ENCODE measurements around the gene NOTCH1.

The NOTCH1 gene

DNA sequence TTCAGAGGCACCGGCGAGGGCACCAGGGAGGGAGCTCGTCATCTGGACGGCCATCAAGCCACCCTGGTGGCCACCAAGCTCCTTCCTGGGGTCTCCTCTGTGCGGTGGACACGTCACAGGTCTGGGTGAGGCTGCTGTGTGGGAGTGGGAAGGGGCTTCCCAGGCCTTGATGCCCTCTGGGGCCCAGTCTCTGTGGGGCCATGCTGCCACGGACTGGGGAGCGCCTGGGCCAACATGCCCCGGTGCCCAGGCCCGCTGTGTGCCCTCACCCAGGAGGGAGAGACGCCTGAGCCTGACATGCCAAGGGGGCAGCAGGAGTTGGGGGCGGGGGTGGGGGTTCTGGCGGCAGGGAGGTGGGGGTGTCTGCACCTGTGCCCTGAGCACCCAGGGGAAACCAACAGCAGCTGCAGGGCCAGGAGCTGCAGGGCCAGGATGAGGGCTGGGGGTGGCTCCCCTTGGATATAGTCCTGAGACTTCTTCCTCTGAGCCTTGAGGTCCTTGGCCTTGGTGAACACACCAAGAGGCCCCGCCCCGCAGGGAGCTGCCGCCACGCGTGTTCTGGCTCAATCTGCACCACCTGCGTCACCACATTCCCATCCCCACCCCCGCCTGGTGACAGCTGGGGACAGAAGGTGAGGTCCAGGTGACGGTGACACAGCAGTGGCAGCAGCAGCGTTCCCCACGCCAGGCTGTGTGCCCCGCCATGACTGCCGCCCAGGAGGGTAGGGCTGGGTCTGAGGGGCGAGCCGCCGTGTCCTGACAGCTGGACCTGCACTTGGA is 47.7 kb downstream of the NOTCH1 start:
- peaks cover 73% of the 10 kb centered on the region for H3K36me3 ChIP-seq
- H3K4me3 ChIP-seq (ENCODE audit: low read depth, low read length): no peak overlapping the region

DNA sequence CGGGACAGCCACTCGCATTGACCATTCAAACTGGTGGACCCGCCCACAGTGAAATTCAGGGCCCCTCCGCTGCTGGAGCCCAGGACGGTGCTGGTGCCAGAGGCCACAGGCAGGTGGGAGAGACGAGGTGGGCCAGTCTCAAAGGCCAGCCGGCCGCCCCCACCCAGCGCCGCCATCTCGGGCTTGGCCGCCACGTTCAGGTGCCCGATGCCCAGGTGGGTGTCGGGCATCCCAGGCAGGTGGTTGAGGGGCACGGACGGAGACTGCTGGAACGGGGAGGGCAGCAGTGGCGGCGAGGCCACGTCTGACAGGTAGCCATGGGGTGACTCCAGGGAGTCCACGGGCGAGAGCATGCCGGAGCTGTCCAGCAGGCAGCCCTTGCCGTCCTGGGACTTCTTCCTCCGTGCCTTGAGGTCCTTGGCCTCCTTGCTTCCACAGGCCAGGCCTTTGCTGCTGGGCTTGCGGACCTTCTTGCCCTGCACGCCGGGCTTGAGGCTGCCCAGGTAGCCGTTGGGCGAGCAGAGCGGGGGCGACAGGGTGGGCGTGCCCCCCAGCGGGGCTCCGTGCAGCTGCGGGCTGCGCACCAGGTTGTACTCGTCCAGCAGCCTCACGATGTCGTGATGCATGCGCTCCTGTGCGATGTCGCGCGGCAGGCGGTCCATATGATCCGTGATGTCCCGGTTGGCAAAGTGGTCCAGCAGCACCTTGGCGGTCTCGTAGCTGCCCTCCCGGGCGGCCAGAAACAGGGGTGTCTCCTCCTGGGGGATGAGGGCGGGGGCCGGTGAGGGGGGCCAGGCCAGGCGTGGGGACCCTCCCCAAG is 48.8 kb downstream of the NOTCH1 start:
- no peak for DNase-seq
- Histone ChIP-seq H3K9me3 (ENCODE audit: severe bottlenecking) (no peaks in the 10 kb centered on the region), H3K27me3 (ENCODE audit: insufficient read depth, low read depth, severe bottlenecking) (no peaks in the 10 kb centered on the region), H3K4me3 (ENCODE audit: low read depth, low read length) (no peak overlapping the region), H3K27ac (no peak overlapping the region), H3K36me3 (peaks cover 62% of the 10 kb centered on the region)
- TF ChIP-seq, protein P1, sequence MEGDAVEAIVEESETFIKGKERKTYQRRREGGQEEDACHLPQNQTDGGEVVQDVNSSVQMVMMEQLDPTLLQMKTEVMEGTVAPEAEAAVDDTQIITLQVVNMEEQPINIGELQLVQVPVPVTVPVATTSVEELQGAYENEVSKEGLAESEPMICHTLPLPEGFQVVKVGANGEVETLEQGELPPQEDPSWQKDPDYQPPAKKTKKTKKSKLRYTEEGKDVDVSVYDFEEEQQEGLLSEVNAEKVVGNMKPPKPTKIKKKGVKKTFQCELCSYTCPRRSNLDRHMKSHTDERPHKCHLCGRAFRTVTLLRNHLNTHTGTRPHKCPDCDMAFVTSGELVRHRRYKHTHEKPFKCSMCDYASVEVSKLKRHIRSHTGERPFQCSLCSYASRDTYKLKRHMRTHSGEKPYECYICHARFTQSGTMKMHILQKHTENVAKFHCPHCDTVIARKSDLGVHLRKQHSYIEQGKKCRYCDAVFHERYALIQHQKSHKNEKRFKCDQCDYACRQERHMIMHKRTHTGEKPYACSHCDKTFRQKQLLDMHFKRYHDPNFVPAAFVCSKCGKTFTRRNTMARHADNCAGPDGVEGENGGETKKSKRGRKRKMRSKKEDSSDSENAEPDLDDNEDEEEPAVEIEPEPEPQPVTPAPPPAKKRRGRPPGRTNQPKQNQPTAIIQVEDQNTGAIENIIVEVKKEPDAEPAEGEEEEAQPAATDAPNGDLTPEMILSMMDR (IDR thresholded peaks at IDR 0.05; ENCODE audit: low read depth, low read length): no peak

More for the DNA sequence above, 47.7 kb downstream of the NOTCH1 start:
- TF ChIP-seq, protein P1 (IDR thresholded peaks at IDR 0.05; ENCODE audit: low read depth, low read length): no peak
- Histone ChIP-seq H3K9me3 (ENCODE audit: severe bottlenecking) (no peaks in the 10 kb centered on the region), H3K27ac (no peak overlapping the region), H3K27me3 (ENCODE audit: insufficient read depth, low read depth, severe bottlenecking) (no peaks in the 10 kb centered on the region)
- no peak for DNase-seq

DNA sequence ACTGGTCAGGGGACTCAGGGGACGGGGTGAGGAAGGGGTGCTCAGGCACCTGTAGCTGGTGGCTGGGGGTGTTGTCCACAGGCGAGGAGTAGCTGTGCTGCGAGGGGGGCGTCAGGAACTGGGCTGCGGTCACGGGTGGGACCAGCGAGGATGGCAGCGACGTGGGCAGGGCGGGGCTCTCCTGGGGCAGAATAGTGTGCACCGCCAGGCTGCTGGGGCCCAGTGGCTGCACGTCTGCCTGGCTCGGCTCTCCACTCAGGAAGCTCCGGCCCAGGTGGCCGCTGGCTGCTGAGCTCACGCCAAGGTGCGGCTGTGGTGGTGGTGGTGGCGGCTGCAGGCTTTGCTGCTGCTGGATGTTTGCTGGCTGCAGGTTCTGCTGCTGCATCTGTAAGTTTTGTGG is 49.7 kb downstream of the NOTCH1 start:
- Histone ChIP-seq H3K4me3 (ENCODE audit: low read depth, low read length) (no peak overlapping the region), H3K9me3 (ENCODE audit: severe bottlenecking) (no peaks in the 10 kb centered on the region), H3K27ac (no peak overlapping the region), H3K27me3 (ENCODE audit: insufficient read depth, low read depth, severe bottlenecking) (no peaks in the 10 kb centered on the region), H3K36me3 (peaks cover 53% of the 10 kb centered on the region)
- DNase-seq: no peak
- TF ChIP-seq, protein P1 (IDR thresholded peaks at IDR 0.05; ENCODE audit: low read depth, low read length): no peak

DNA sequence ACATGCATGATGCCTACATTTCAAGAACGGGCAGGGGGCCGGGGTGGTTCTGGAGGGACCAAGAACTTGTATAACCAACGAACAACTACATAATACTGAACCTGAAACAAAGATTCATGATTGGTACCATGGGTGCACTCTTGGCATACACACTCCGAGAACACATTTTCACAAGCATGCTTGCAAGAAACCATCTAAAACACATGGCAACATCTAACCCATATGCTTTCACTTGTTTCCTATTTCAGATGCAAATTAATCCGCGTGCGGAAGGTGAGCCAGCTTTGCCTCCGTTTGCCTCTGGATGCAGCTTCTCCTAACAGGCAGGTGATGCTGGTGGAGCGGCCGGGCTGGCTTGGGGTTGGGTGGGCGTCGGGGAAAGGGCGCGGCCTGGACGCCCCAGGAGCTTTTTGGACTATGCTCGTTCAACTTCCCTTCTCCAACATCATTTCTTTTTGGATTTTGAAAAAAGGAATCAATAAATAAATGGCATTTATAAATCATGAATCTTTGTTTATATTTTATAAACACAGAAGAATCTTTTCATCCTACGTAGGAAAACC is 50.5 kb downstream of the NOTCH1 start:
- TF ChIP-seq, protein P1 (IDR thresholded peaks at IDR 0.05; ENCODE audit: low read depth, low read length): no peak
- Histone ChIP-seq H3K4me3 (ENCODE audit: low read depth, low read length) (no peak overlapping the region), H3K36me3 (peaks cover 45% of the 10 kb centered on the region), H3K27me3 (ENCODE audit: insufficient read depth, low read depth, severe bottlenecking) (no peaks in the 10 kb centered on the region), H3K27ac (no peak overlapping the region), H3K9me3 (ENCODE audit: severe bottlenecking) (no peaks in the 10 kb centered on the region)
- DNase-seq: no peak

DNA sequence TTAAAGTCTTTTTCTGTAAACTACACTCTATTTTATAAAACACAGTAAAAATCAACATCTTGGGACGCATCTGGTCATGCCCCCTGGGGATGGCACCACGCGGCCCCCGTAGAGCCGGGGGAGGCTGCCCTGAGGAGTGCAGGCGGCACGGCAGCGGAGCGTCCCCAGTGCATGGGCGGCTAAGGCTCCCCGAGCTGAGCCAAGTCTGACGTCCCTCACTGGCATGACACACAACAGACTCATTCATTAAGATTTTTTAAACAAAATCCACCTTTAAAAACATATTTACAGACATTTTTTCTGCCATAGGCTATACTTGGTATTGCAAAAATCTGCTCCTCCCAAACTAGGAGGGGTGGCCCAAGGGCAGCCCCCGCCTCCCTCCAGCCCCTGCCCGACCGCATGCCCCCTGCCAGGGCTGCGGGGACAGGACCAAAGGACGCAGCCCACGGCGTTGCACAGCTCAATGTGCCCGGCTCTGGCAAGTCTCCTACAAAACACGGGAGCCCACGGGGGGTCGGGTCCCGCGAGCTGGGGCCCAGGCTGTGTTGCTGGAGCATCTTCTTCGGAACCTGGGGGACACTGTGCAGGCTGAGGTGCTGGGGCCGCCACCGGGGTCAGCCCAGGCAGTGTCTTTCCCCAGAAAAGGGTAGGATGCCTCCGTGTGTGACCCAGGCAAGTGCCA is 51.2 kb downstream of the NOTCH1 start:
- no peaks in the 10 kb centered on the region for H3K9me3 ChIP-seq (ENCODE audit: severe bottlenecking)
- DNase-seq: no peak
- no peaks in the 10 kb centered on the region for H3K27me3 ChIP-seq (ENCODE audit: insufficient read depth, low read depth, severe bottlenecking)
- TF ChIP-seq, protein P1 (IDR thresholded peaks at IDR 0.05; ENCODE audit: low read depth, low read length): no peak
- H3K36me3 ChIP-seq: peaks cover 38% of the 10 kb centered on the region
- no peak overlapping the region for H3K27ac ChIP-seq
- H3K4me3 ChIP-seq (ENCODE audit: low read depth, low read length): no peak overlapping the region
